Endothelial cell of umbilical vein (primary cell): ENCODE data around the gene SMG5. TPM values are rescaled to one million over a fixed set of nuclear protein-coding genes. Genes with fewer than 3 reads are reported as not detected.
A peak's percentile ranks its signal among the peaks of the same experiment; 100 is the strongest.

Experiments used
- BruUV-seq: library from RNA; stranded (reverse); fragments of 400-500 nt; replicated peaks from 2 replicates; lab custom pipeline; 2021; lab: Mats Ljungman, UMichigan
- CTCF ChIA-PET: fragments of 300-600, 350-600 bp; sonication (Branson Sonifier 250); formaldehyde crosslinking; loops from one replicate; lab custom pipeline; 2021; ENCODE audit warnings: antibody characterized with exemption, inconsistent platforms; lab: Charles Lee
- POLR2A ChIA-PET: fragments of 300-600, 350-600 bp; sonication (Branson Sonifier 250); formaldehyde crosslinking; loops from one replicate; lab custom pipeline; 2021; ENCODE audit warnings: antibody characterized with exemption, inconsistent platforms; lab: Charles Lee
- DNase-seq: peaks from one replicate; pipeline ENCODE4 v3.0.0-alpha.2; 2011; ENCODE audit warnings: low read depth, low spot score
- FAIRE-seq: peaks from 2 replicates; lab custom pipeline; 2011; peaks lifted over from hg19 to GRCh38; lab: Jason Lieb, UNC
- H2AFZ ChIP-seq: 2 replicates; pipeline ENCODE4 v1.6.0; 2012; ENCODE audit warnings: low read depth, low read length, control low read depth, inconsistent platforms
- H3K27ac ChIP-seq: 2 replicates; pipeline ENCODE4 v1.5.1; 2011; ENCODE audit warnings: low read depth, mild to moderate bottlenecking, control low read depth, low read length, moderate library complexity; ENCODE audit not compliant: insufficient read depth
- H3K27me3 ChIP-seq, 2 experiments: 2 replicates each; pipeline versions ENCODE4 v1.6.0 to v1.6.1; 2011; ENCODE audit warnings: low read length in 2 of 2, mixed read lengths in 1 of 2; ENCODE audit not compliant: control insufficient read depth in 2 of 2, insufficient read depth in 2 of 2
- H3K36me3 ChIP-seq, 2 experiments: 2 replicates in 1 of 2; 3 replicates in 1 of 2; pipeline ENCODE4 v1.5.1; 2011; ENCODE audit warnings: low read length in 2 of 2, mild to moderate bottlenecking in 1 of 2, moderate library complexity in 1 of 2; ENCODE audit not compliant: control insufficient read depth in 2 of 2, insufficient read depth in 2 of 2; ENCODE audit errors: extremely low read depth in 1 of 2
- H3K4me1 ChIP-seq: 3 replicates; pipeline ENCODE4 v1.5.1; 2011; ENCODE audit warnings: mild to moderate bottlenecking, low read length; ENCODE audit not compliant: control insufficient read depth, insufficient read depth; ENCODE audit errors: extremely low read depth
- H3K4me2 ChIP-seq: 2 replicates; pipeline ENCODE4 v1.6.1; 2011; ENCODE audit warnings: low read length, control low read depth, mixed read lengths; ENCODE audit not compliant: insufficient read depth
- H3K4me3 ChIP-seq, 3 experiments: fragments of 200-600 bp in 1 of 3; sonication (generic), shearing (Covaris generic) in 1 of 3; replicated peaks in 1 of 3; 2 replicates each; pipeline ENCODE4 v1.5.1; 2011 to 2016; ENCODE audit warnings: control low read depth in 3 of 3, low read length in 3 of 3, mild to moderate bottlenecking in 2 of 3, inconsistent platforms in 1 of 3, low read depth in 1 of 3, moderate library complexity in 1 of 3; ENCODE audit not compliant: insufficient read depth in 1 of 3
- H3K79me2 ChIP-seq: 2 replicates; pipeline ENCODE4 v1.6.0; 2012; ENCODE audit warnings: low read length, inconsistent platforms; ENCODE audit not compliant: control insufficient read depth, insufficient read depth
- H3K9ac ChIP-seq: replicated peaks from 2 replicates; pipeline ENCODE3; 2011; ENCODE audit warnings: low read length, control low read depth; ENCODE audit not compliant: insufficient read depth; ENCODE audit errors: extremely low read depth
- H3K9me1 ChIP-seq: replicated peaks from 3 replicates; pipeline ENCODE4 v1.6.0; 2011; ENCODE audit warnings: mild to moderate bottlenecking, low read length; ENCODE audit not compliant: control insufficient read depth, insufficient read depth; ENCODE audit errors: extremely low read depth
- H3K9me3 ChIP-seq: replicated peaks from 2 replicates; pipeline ENCODE4 v1.5.1; 2012; ENCODE audit warnings: low read length, inconsistent platforms; ENCODE audit not compliant: control insufficient read depth, insufficient read depth
- H4K20me1 ChIP-seq: replicated peaks from 2 replicates; pipeline ENCODE3; 2011; ENCODE audit warnings: mild to moderate bottlenecking, low read length; ENCODE audit not compliant: control insufficient read depth, insufficient read depth; ENCODE audit errors: extremely low read depth
- EZH2 ChIP-seq: IDR thresholded peaks from 2 replicates; pipeline ENCODE4 v1.6.1; 2012; ENCODE audit warnings: borderline replicate concordance, low read depth, mild to moderate bottlenecking, moderate library complexity, low read length, inconsistent platforms; ENCODE audit not compliant: severe bottlenecking
- FOS ChIP-seq: IDR thresholded peaks from 2 replicates; pipeline ENCODE4 v1.6.1; 2011; ENCODE audit warnings: mild to moderate bottlenecking, low read length, moderate library complexity, borderline replicate concordance; ENCODE audit not compliant: insufficient read depth
- JUN ChIP-seq: IDR thresholded peaks from 2 replicates; pipeline ENCODE4 v1.6.1; 2011; ENCODE audit warnings: borderline replicate concordance, low read depth; ENCODE audit not compliant: insufficient read length, insufficient read depth
- MYC ChIP-seq: IDR thresholded peaks from one replicate; pipeline ENCODE4 v1.6.1; 2011; ENCODE audit warnings: mild to moderate bottlenecking, low read depth, low read length
- POLR2A ChIP-seq: IDR thresholded peaks from 2 replicates; pipeline ENCODE4 v1.6.1; 2012; ENCODE audit warnings: low read depth, mild to moderate bottlenecking, control low read depth, low read length
- POLR2AphosphoS5 ChIP-seq: IDR thresholded peaks from 2 replicates; pipeline ENCODE4 v1.6.1; 2012; ENCODE audit warnings: low read depth, mild to moderate bottlenecking, control low read depth, low read length, moderate library complexity; ENCODE audit not compliant: insufficient read depth
- dilution Hi-C: fragments of 300-500 bp; cut with MboI; formaldehyde crosslinking; loops from one replicate; pipeline ENCODE4 v1.15.0; 2019; ENCODE audit warnings: low sequenced_read_pairs; ENCODE audit not compliant: extremely low pct_ligation_motif_present
- intact Hi-C: fragments of 100-400 bp; cut with micrococcal nuclease; formaldehyde crosslinking; loops from one replicate; pipeline ENCODE4 v1.10.0; 2022
- polyA plus RNA-seq, 4 experiments: library from polyadenylated mRNA; depleted of rRNA in 3 of 4; stranded (reverse) in 3 of 4; unstranded in 1 of 4; fragments of >200 nt; gene quantifications; 2 replicates each; pipeline versions ENCODE4 v1.2.1 to v1.2.3, GENCODE V29; 2011 to 2012; ENCODE audit warnings: missing spikeins in 1 of 4
- total RNA-seq: library from RNA; stranded (reverse); gene quantifications from 2 replicates; pipeline ENCODE4 v1.2.3, GENCODE V29; 2021
- TF ChIP-seq, protein P1 (sequence below), 2 donors: IDR thresholded peaks; 1 replicate in 1 of 2; 2 replicates in 1 of 2; pipeline ENCODE4 v1.5.1; 2011; ENCODE audit warnings: low read length in 2 of 2, mild to moderate bottlenecking in 2 of 2, moderate library complexity in 2 of 2, control low read depth in 1 of 2, inconsistent platforms in 1 of 2, low read depth in 1 of 2; ENCODE audit not compliant: insufficient read depth in 1 of 2; ENCODE audit errors: extremely low read depth in 1 of 2

Gene SMG5
- total and polyA plus RNA-seq, 2 donors (not counting 3 experiments of a cell fraction or from before 2014, with no cell fraction given): 37.4 to 82.6 TPM

DNA sequence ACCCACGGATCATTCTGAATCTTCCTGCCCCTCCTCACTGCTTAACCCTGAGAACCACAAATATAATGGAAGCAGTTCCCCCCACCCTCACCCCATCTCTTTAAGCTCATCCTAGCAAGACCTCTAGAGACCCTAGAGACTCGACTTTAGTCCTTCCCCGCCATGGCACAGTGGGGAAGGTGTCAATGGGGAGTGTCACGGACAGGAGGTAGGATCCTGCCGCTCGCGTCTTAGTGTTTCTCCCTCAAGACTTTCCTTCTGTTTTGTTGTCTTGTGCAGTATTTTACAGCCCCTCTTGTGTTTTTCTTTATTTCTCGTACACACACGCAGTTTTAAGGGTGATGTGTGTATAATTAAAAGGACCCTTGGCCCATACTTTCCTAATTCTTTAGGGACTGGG lies 70.5 kb downstream of the SMG5 start:
- TF ChIP-seq, protein P1, sequence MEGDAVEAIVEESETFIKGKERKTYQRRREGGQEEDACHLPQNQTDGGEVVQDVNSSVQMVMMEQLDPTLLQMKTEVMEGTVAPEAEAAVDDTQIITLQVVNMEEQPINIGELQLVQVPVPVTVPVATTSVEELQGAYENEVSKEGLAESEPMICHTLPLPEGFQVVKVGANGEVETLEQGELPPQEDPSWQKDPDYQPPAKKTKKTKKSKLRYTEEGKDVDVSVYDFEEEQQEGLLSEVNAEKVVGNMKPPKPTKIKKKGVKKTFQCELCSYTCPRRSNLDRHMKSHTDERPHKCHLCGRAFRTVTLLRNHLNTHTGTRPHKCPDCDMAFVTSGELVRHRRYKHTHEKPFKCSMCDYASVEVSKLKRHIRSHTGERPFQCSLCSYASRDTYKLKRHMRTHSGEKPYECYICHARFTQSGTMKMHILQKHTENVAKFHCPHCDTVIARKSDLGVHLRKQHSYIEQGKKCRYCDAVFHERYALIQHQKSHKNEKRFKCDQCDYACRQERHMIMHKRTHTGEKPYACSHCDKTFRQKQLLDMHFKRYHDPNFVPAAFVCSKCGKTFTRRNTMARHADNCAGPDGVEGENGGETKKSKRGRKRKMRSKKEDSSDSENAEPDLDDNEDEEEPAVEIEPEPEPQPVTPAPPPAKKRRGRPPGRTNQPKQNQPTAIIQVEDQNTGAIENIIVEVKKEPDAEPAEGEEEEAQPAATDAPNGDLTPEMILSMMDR (IDR thresholded peaks at IDR 0.05; ENCODE audit: extremely low read depth in 1 of 2, insufficient read depth in 1 of 2, low read depth in 1 of 2, low read length in 2 of 2): no peak
- TF ChIP-seq POLR2AphosphoS5 (no peak), JUN (no peak), EZH2 (no peak), POLR2A (no peak), FOS (no peak), MYC (no peak)
- peaks cover 6% of the 10 kb centered on the region for H3K79me2 ChIP-seq
- no TSS peak for BruUV-seq
- peak overlapping the region; percentile 97 for H3K27ac ChIP-seq
- H4K20me1 ChIP-seq: no peaks in the 10 kb centered on the region
- peak overlapping the region; percentile 99 for H3K9ac ChIP-seq
- H3K4me2 ChIP-seq: peak overlapping the region; percentile 89
- dilution Hi-C loops (no loop called here), intact Hi-C loops (loop anchor here (5.0 kb wide), 1 partner anchor 110 kb away; no protein-coding TSS in a partner anchor)
- no peaks in the 10 kb centered on the region for H3K9me3 ChIP-seq
- H2AFZ ChIP-seq: peak overlapping the region; percentile 1
- peaks cover 0 to 15% of the 10 kb centered on the region in 2 experiments for H3K36me3 ChIP-seq
- peak overlapping the region in 1 of 3 experiments; percentile 79 for H3K4me3 ChIP-seq
- H3K27me3 ChIP-seq: no peaks in the 10 kb centered on the region
- no peaks in the 10 kb centered on the region for H3K9me1 ChIP-seq
- DNase-seq: no peak
- FAIRE-seq: no peak
- ChIA-PET CTCF (interaction anchor here (1.0 to 4.6 kb wide), 9 partner anchors 11 to 108 kb away, joined by 3 to 43 read pairs (median 4); partner anchors contain the start of genes SLC25A44 and SMG5), POLR2A (interaction anchor here (1.0 to 1.6 kb wide), 3 partner anchors 11 to 65 kb away, joined by 3 to 10 read pairs (median 3); no protein-coding TSS in a partner anchor)
- H3K4me1 ChIP-seq: peaks cover 6% of the 10 kb centered on the region
